ENCODE measurements around the gene GALNT10.
A peak's percentile ranks its signal among the peaks of the same experiment; 100 is the strongest.

GALNT10 gene

DNA sequence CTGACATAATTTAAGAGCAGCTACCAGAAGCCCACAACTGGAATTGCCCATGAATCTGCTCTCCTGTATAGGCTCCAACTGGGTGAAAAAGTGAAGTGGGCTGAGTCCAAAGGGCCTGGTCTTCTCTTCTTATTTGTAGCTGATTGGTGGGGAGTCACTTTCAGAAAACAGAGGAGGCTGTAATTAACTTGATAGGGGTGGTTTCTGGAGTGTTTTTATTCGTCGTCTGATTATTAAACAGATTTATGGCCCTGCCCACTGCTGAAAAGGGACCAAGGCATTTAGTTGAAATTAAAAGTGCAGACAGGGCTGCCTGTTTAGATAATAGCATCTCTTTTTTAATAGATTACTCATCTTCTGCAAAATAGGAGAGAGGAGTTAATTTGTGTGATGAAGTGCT, 174.2 kb downstream of the GALNT10 start:
- Histone ChIP-seq H3K9me3 (ENCODE audit: low read length) (no peaks in the 10 kb centered on the region), H3K27me3 (ENCODE audit: insufficient read depth, low read length) (no peaks in the 10 kb centered on the region), H3K4me3 (ENCODE audit: low read length) (no peak overlapping the region), H3K4me1 (ENCODE audit: insufficient read depth, low read length) (peaks cover 17% of the 10 kb centered on the region), H2AFZ (ENCODE audit: low read depth, low read length) (no peak overlapping the region), H3K36me3 (ENCODE audit: insufficient read depth, low read length) (no peaks in the 10 kb centered on the region)

DNA sequence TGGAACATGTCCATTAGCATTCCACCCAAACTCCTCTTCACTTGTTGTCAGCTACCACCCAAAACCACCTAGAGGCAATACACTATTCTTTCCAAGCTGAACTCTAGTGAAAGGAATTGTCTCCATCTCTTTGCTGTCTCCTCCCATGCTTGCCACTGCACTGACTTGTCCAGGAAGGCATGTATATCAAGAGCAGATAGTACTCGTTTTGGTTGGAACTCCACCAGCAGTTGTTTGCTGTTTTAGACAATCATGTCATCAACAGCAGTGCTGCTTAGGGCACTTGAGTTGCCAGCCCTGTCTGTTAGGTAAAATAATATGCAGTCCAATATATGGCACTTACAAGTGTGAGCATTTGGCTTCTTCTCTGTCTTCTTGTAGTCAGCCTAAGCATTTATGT, 175.3 kb downstream of the GALNT10 start:
- no peak overlapping the region for H3K4me3 ChIP-seq (ENCODE audit: low read length)
- no peak overlapping the region for H2AFZ ChIP-seq (ENCODE audit: low read depth, low read length)
- no peaks in the 10 kb centered on the region for H3K27me3 ChIP-seq (ENCODE audit: insufficient read depth, low read length)
- H3K9me3 ChIP-seq (ENCODE audit: low read length): no peaks in the 10 kb centered on the region
- no peaks in the 10 kb centered on the region for H3K36me3 ChIP-seq (ENCODE audit: insufficient read depth, low read length)
- peaks cover 22% of the 10 kb centered on the region for H3K4me1 ChIP-seq (ENCODE audit: insufficient read depth, low read length)

DNA sequence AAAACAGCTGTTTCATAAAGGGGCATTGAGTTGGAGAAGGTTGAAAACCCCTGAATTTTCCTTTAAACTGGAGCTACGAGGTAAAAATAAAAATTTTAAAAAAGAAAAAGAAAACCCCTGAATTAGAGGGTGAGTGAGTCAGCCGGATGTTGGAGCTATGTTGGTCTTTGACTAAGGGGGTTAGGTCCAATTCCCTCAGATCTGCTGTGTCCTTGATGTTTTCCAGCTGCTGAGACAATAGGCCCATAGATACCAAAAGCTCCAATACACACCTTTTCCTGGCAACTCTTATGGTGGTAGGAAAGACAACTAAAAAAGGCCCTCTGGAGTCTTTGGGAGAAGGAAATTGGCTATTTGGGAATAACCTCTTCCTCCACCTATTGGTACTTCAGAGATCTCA, 175.8 kb downstream of the GALNT10 start:
- no peaks in the 10 kb centered on the region for H3K9me3 ChIP-seq (ENCODE audit: low read length)
- no peak overlapping the region for H3K4me3 ChIP-seq (ENCODE audit: low read length)
- H2AFZ ChIP-seq (ENCODE audit: low read depth, low read length): no peak overlapping the region
- no peaks in the 10 kb centered on the region for H3K27me3 ChIP-seq (ENCODE audit: insufficient read depth, low read length)
- no peaks in the 10 kb centered on the region for H3K36me3 ChIP-seq (ENCODE audit: insufficient read depth, low read length)
- H3K4me1 ChIP-seq (ENCODE audit: insufficient read depth, low read length): peaks cover 22% of the 10 kb centered on the region

DNA sequence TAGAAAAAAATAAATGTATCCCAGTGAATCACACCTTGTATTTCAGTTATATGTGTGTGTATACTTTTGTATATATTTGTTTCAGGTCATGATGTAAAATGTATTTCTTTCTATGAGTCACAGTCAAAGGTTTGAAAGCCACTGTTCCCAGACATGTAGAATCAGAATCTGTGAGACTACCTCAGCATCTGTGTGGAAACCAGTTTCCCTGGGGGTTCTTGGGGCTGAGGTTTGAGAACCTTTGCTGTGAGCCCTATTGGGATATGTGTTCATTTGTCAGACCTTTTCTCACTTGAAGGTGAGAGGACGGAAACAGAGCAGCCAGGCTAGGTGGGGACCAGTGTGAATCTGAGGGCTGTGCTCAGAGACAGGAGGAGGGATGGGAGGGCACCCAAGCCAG, 176.6 kb downstream of the GALNT10 start:
- Histone ChIP-seq H3K27me3 (ENCODE audit: insufficient read depth, low read length) (no peaks in the 10 kb centered on the region), H3K9me3 (ENCODE audit: low read length) (no peaks in the 10 kb centered on the region), H3K4me3 (ENCODE audit: low read length) (no peak overlapping the region), H3K36me3 (ENCODE audit: insufficient read depth, low read length) (no peaks in the 10 kb centered on the region), H3K4me1 (ENCODE audit: insufficient read depth, low read length) (peaks cover 22% of the 10 kb centered on the region), H2AFZ (ENCODE audit: low read depth, low read length) (no peak overlapping the region)

DNA sequence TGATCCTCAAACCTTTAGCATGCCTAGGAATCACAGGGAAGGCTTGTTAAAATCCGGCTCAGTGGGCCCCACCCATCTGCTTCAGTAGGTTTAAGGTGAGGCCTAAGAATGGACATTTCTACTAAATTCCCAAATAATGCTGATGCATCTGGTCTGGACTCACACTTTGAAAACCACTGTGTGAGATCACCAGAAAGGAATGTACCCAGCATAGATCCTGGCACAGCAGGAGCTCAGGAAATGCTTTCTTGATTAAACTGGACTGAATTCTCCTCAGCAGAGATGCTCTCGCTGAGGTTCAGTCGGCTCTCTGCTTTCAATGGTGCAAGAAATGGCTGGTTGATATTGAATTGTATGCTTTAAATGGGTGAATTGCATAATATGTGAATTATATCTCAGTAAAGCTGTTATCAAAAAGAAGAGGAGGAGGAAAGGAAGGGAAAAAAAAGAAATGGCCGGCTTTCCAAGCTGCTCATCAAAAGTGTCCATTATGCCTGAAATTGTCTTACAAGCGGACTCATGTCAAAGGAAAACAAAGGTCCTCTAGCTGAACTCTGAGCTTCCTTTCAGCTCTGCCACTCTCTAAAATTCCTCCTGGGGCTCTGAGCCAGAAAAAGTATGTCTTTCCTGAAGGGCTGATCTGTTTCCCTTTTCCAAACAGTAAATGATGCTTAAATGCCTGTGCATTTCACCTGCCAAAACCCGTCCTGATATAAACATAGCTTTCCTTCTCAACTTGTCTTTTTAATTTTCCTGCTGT, 177.7 kb downstream of the GALNT10 start:
- no peaks in the 10 kb centered on the region for H3K27me3 ChIP-seq (ENCODE audit: insufficient read depth, low read length)
- peak overlapping the region; percentile 55 for H2AFZ ChIP-seq (ENCODE audit: low read depth, low read length)
- H3K4me1 ChIP-seq (ENCODE audit: insufficient read depth, low read length): peaks cover 22% of the 10 kb centered on the region
- peak overlapping the region; percentile 22 for H3K4me3 ChIP-seq (ENCODE audit: low read length)
- no peaks in the 10 kb centered on the region for H3K36me3 ChIP-seq (ENCODE audit: insufficient read depth, low read length)
- no peaks in the 10 kb centered on the region for H3K9me3 ChIP-seq (ENCODE audit: low read length)

DNA sequence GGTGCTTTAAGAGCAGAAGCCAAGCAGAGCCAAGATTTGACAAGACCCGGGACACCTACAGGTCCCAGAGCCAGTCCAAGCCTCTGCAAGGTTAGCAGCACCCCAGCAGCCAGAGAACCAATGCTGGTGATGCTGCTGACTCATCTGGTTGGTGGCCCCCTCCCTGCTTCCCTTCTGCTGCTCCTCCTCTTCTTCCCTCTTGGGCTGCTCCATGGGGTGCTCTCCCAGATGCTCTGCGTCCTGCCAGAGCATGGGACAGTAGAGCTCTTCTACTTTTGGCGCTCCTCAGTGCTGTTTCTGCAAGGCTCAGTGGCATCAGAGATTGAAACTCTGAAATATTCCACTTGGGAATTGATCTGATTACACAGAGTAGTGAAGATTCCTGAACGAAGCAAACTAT, 179.1 kb downstream of the GALNT10 start:
- no peaks in the 10 kb centered on the region for H3K9me3 ChIP-seq (ENCODE audit: low read length)
- H3K4me1 ChIP-seq (ENCODE audit: insufficient read depth, low read length): peaks cover 22% of the 10 kb centered on the region
- H3K27me3 ChIP-seq (ENCODE audit: insufficient read depth, low read length): no peaks in the 10 kb centered on the region
- H2AFZ ChIP-seq (ENCODE audit: low read depth, low read length): no peak overlapping the region
- H3K36me3 ChIP-seq (ENCODE audit: insufficient read depth, low read length): no peaks in the 10 kb centered on the region
- no peak overlapping the region for H3K4me3 ChIP-seq (ENCODE audit: low read length)

DNA sequence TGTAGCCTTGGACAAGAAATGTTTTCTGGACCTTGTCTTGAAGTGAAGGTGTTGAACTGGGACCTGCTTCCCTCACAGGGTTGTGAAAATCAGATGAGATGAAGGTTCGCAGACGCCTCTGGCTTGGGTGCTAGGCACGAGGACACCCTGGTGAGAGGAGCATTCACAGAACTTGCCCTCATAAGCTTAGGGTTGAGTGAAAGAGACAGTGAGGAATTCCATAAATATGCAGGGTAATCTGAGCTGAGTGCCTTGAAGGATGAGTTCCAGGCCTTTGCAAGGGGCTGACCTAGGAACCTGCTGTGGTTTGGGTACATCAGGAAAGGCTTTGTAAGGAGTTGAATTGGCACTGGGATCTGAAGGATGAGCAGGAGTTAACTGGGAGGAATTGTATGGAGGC, 179.6 kb downstream of the GALNT10 start:
- Histone ChIP-seq H3K27me3 (ENCODE audit: insufficient read depth, low read length) (no peaks in the 10 kb centered on the region), H3K4me3 (ENCODE audit: low read length) (no peak overlapping the region), H3K36me3 (ENCODE audit: insufficient read depth, low read length) (no peaks in the 10 kb centered on the region), H3K9me3 (ENCODE audit: low read length) (no peaks in the 10 kb centered on the region), H2AFZ (ENCODE audit: low read depth, low read length) (no peak overlapping the region), H3K4me1 (ENCODE audit: insufficient read depth, low read length) (peaks cover 22% of the 10 kb centered on the region)

DNA sequence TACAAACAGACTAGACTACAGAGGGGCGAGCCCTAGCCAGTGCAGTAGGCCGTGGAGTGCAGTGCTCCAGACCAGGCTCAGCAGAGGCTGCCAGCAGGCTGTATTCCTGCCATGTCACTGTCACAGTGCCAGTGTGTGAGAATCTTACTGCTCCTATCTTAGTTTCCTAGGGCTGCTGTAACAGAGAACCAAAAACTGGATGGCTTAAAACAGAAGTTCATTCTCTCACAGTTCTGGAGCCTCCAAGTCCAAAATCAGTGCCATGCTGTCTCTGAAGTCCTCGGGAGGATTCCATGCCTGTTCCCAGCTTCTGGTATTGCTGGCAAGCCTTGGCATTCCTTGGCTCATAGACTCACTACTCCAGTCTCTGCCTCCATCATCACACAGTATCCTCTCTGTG, 180.3 kb downstream of the GALNT10 start:
- Histone ChIP-seq H3K4me3 (ENCODE audit: low read length) (no peak overlapping the region), H3K9me3 (ENCODE audit: low read length) (no peaks in the 10 kb centered on the region), H3K27me3 (ENCODE audit: insufficient read depth, low read length) (no peaks in the 10 kb centered on the region), H3K36me3 (ENCODE audit: insufficient read depth, low read length) (no peaks in the 10 kb centered on the region), H2AFZ (ENCODE audit: low read depth, low read length) (no peak overlapping the region), H3K4me1 (ENCODE audit: insufficient read depth, low read length) (peaks cover 22% of the 10 kb centered on the region)

DNA sequence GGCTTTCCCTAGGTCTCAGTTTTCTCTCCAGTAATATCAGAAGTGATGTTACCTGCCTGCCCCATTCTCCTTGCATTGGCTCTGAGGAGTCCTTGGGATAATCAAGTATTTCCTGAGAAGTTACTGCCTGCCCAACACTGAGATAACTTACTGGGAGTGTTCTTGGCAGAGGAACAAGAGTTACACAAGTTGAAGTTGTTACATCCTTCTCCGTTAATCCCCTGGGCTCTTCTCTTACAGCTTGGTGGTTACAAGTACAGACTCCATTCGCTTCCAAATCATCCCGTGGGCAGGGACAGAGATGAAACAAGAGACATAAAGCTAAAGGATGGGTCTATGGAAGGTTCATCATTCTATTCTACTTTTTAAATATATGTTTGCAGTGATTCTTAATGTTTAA, 181.2 kb downstream of the GALNT10 start:
- no peak overlapping the region for H3K4me3 ChIP-seq (ENCODE audit: low read length)
- H2AFZ ChIP-seq (ENCODE audit: low read depth, low read length): no peak overlapping the region
- no peaks in the 10 kb centered on the region for H3K36me3 ChIP-seq (ENCODE audit: insufficient read depth, low read length)
- no peaks in the 10 kb centered on the region for H3K27me3 ChIP-seq (ENCODE audit: insufficient read depth, low read length)
- no peaks in the 10 kb centered on the region for H3K9me3 ChIP-seq (ENCODE audit: low read length)
- peaks cover 22% of the 10 kb centered on the region for H3K4me1 ChIP-seq (ENCODE audit: insufficient read depth, low read length)

DNA sequence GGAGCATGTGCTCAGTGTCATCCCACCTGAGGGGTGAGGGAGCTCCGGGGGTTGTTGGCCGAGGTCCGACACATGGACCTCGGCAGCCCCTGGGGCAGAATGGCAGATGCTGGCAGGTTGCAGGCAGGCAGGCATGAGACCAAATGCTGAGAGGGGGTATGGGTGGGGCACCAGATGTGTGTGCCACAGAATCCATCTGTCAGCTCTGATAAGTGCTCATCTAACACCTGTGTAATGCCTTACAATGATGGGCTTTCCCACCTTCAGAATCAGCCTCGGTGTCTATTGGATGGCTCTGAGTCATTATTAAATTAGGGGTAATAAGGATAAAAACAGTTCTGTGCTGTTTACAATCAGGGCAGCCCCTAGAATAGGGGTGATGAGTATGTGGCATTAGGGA, 182.1 kb downstream of the GALNT10 start:
- Histone ChIP-seq H3K4me1 (ENCODE audit: insufficient read depth, low read length) (peaks cover 22% of the 10 kb centered on the region), H3K4me3 (ENCODE audit: low read length) (no peak overlapping the region), H3K9me3 (ENCODE audit: low read length) (no peaks in the 10 kb centered on the region), H3K36me3 (ENCODE audit: insufficient read depth, low read length) (no peaks in the 10 kb centered on the region), H2AFZ (ENCODE audit: low read depth, low read length) (no peak overlapping the region), H3K27me3 (ENCODE audit: insufficient read depth, low read length) (no peaks in the 10 kb centered on the region)

DNA sequence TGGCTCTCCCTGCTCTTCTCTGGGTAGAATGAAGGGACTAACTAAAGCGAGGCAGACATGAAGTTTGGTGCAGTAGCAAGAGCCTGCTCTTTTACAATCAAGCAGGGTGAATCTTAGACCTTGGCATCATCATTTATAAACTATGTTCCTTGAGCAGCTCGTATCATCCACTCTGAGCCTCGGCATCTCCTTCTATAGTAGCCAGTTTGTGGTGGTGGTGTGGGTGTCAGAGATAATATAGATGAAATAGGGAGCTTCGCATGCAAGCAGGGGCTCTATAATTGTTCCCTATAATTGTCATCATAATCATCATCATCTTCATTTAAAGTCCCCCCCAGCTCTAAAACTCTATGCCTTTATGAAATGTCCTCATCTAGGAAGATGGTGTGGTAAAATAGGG, 182.8 kb downstream of the GALNT10 start:
- Histone ChIP-seq H2AFZ (ENCODE audit: low read depth, low read length) (no peak overlapping the region), H3K4me3 (ENCODE audit: low read length) (no peak overlapping the region), H3K9me3 (ENCODE audit: low read length) (no peaks in the 10 kb centered on the region), H3K4me1 (ENCODE audit: insufficient read depth, low read length) (peaks cover 15% of the 10 kb centered on the region), H3K27me3 (ENCODE audit: insufficient read depth, low read length) (no peaks in the 10 kb centered on the region), H3K36me3 (ENCODE audit: insufficient read depth, low read length) (no peaks in the 10 kb centered on the region)

DNA sequence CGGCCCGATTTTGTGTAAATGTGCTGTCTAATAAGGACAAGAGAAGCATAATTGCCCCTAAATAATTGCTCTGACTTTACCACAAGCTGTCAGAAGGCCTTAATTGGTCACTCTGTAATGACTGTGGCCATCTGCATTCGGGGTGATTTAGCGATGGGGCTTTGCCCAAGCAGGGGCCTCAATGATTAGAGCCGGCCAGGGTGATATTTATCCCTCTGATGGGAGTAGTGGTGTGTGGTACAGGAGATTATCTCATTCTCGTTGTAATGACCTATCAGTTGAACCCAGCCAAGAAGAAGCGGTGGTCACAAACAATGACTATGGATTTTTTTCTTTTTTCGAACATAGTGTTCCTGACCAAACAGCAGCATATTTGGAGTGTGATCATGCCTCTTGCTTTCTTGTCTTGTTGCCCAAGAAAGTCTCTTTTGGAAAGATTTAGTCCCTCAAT, 183.2 kb downstream of the GALNT10 start:
- H2AFZ ChIP-seq (ENCODE audit: low read depth, low read length): no peak overlapping the region
- no peaks in the 10 kb centered on the region for H3K36me3 ChIP-seq (ENCODE audit: insufficient read depth, low read length)
- H3K9me3 ChIP-seq (ENCODE audit: low read length): no peaks in the 10 kb centered on the region
- H3K27me3 ChIP-seq (ENCODE audit: insufficient read depth, low read length): no peaks in the 10 kb centered on the region
- no peak overlapping the region for H3K4me3 ChIP-seq (ENCODE audit: low read length)
- H3K4me1 ChIP-seq (ENCODE audit: insufficient read depth, low read length): peaks cover 11% of the 10 kb centered on the region

DNA sequence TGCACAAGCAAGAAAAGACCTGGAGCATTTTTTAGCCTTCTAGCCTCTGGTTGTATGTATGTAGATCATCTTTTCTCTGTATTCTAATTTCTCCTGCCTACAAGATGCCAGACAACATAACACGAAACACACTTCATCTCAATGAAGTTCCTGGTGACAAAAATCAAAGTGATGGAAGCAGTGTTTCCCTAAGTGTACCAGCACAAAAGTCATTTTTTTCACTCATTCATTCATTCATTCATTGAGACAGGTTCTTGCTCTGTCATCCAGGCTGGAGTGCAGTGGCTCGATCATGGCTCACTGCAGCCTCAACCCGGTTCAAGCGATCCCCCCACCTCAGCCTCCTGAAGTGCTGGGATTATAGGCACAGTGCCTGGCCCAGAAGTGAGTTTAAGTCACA, 183.7 kb downstream of the GALNT10 start:
- Histone ChIP-seq H3K4me1 (ENCODE audit: insufficient read depth, low read length) (peaks cover 6% of the 10 kb centered on the region), H3K36me3 (ENCODE audit: insufficient read depth, low read length) (no peaks in the 10 kb centered on the region), H3K9me3 (ENCODE audit: low read length) (no peaks in the 10 kb centered on the region), H3K27me3 (ENCODE audit: insufficient read depth, low read length) (no peaks in the 10 kb centered on the region), H2AFZ (ENCODE audit: low read depth, low read length) (no peak overlapping the region), H3K4me3 (ENCODE audit: low read length) (no peak overlapping the region)
